GM12891 (cell line): ENCODE data around the gene DNAH17.

Experiments used
- POLR2A ChIP-seq: IDR thresholded peaks from 2 replicates; pipeline ENCODE4 v1.6.1; 2011; ENCODE audit warnings: low read depth, low read length, control low read depth
- POLR2AphosphoS5 ChIP-seq: IDR thresholded peaks from 2 replicates; pipeline ENCODE4 v1.6.1; 2011; ENCODE audit warnings: low read depth, low read length, control low read depth
- POU2F2 ChIP-seq: IDR thresholded peaks from 2 replicates; pipeline ENCODE4 v1.6.1; 2011; ENCODE audit warnings: low read depth, mild to moderate bottlenecking, control low read depth, low read length, moderate library complexity
- SPI1 ChIP-seq: IDR thresholded peaks from 2 replicates; pipeline ENCODE4 v1.6.1; 2011; ENCODE audit warnings: low read depth, low read length, control low read depth
- TAF1 ChIP-seq: IDR thresholded peaks from 2 replicates; pipeline ENCODE4 v1.6.1; 2011; ENCODE audit warnings: low read depth, low read length, control low read depth

- no peak for TF ChIP-seq POLR2A
- TF ChIP-seq TAF1 = no peak
- TF ChIP-seq SPI1 = no peak
- TF ChIP-seq POLR2AphosphoS5 = no peak
- no peak for TF ChIP-seq POU2F2
These were observed 69.7 kb downstream of the DNAH17 start for GRCh38 chr17:78507526-78507925.
